Smooth muscle cell (in vitro differentiated cells): ENCODE data around the gene CPSF2. TPM values are rescaled to one million over a fixed set of nuclear protein-coding genes. Genes with fewer than 3 reads are reported as not detected.

Experiments used
- DNase-seq: peaks from one replicate; lab custom pipeline; 2025; ENCODE audit not compliant: unreplicated experiment; lab: John Stamatoyannopoulos, UW
- H2AFZ ChIP-seq: fragments of 200-600 bp; sonication (generic); 2 replicates; pipeline ENCODE4 v1.6.0; 2016; ENCODE audit warnings: antibody characterized with exemption, low read depth, mild to moderate bottlenecking
- H3F3A ChIP-seq: fragments of 200-600 bp; sonication (generic); 2 replicates; pipeline ENCODE4 v1.6.0; 2017; ENCODE audit warnings: antibody characterized with exemption, low read depth
- H3K27ac ChIP-seq: fragments of 200-600 bp; sonication (generic); 2 replicates; pipeline ENCODE4 v1.5.1; 2016; ENCODE audit warnings: low read depth, mild to moderate bottlenecking
- H3K27me3 ChIP-seq: fragments of 200-600 bp; sonication (generic); 2 replicates; pipeline ENCODE4 v1.6.1; 2016; ENCODE audit warnings: low read depth, mild to moderate bottlenecking
- H3K36me3 ChIP-seq: fragments of 200-600 bp; sonication (generic); 2 replicates; pipeline ENCODE4 v1.5.1; 2016; ENCODE audit warnings: low read depth
- H3K4me1 ChIP-seq: fragments of 200-600 bp; sonication (generic); 2 replicates; pipeline ENCODE4 v1.5.1; 2016; ENCODE audit warnings: low read depth
- H3K4me2 ChIP-seq: fragments of 200-600 bp; sonication (generic); 2 replicates; pipeline ENCODE4 v1.6.0; 2016; ENCODE audit warnings: mild to moderate bottlenecking
- H3K4me3 ChIP-seq: fragments of 200-600 bp; sonication (generic); 2 replicates; pipeline ENCODE4 v1.5.1; 2016; ENCODE audit warnings: mild to moderate bottlenecking
- H3K79me2 ChIP-seq: fragments of 200-600 bp; sonication (generic); 2 replicates; pipeline ENCODE4 v1.6.0; 2016; ENCODE audit warnings: low read depth, mild to moderate bottlenecking
- H3K9ac ChIP-seq: fragments of 200-600 bp; sonication (generic); 2 replicates; pipeline ENCODE4 v1.6.0; 2016; ENCODE audit warnings: low read depth
- H3K9me3 ChIP-seq: fragments of 200-600 bp; sonication (generic); replicated peaks from 2 replicates; pipeline ENCODE4 v1.5.1; 2016; ENCODE audit warnings: low read depth
- H4K20me1 ChIP-seq: fragments of 200-600 bp; sonication (generic); 2 replicates; pipeline ENCODE4 v1.6.0; 2016; ENCODE audit warnings: low read depth
- CTCF ChIP-seq: fragments of 200-600 bp; sonication (generic); IDR thresholded peaks from 2 replicates; pipeline ENCODE4 v1.5.1; 2017; ENCODE audit warnings: borderline replicate concordance, mild to moderate bottlenecking, antibody characterized with exemption; ENCODE audit not compliant: insufficient read depth, poor library complexity, severe bottlenecking
- WGBS: methylation state at CpG from one replicate; pipeline ENCODE4 v1.1.7; 2016; ENCODE audit warnings: low lambda C conversion rate; 5-methylcytosine and 5-hydroxymethylcytosine counted together
- polyA plus RNA-seq: library from polyadenylated mRNA; unstranded; fragments of >200 nt; fragmentation: Nextera tagmentation; extraction: Ambion mirVana; gene quantifications from 2 replicates; pipeline ENCODE4 v1.2.1, GENCODE V29; 2016
- total RNA-seq: library from RNA; depleted of rRNA; stranded (reverse); fragments of >200 nt; gene quantifications from 2 replicates; pipeline ENCODE4 v1.2.3, GENCODE V29; 2014

CPSF2 gene
- total and polyA plus RNA-seq, 2 experiments from 2014 or later: 33.2 to 53.7 TPM

- no peak overlapping the region for H3K27ac ChIP-seq
- H3K27me3 ChIP-seq: no peaks in the 10 kb centered on the region
- WGBS: 86% methylated on average over 5 of the region's 5 CpGs
- H3K9me3 ChIP-seq: no peaks in the 10 kb centered on the region
- no peak overlapping the region for H2AFZ ChIP-seq
- H3K9ac ChIP-seq: no peak overlapping the region
- no peaks in the 10 kb centered on the region for H3K36me3 ChIP-seq
- no peak overlapping the region for H3K4me2 ChIP-seq
- H3F3A ChIP-seq: no peaks in the 10 kb centered on the region
- H3K4me3 ChIP-seq: no peak overlapping the region
- H3K4me1 ChIP-seq: no peaks in the 10 kb centered on the region
- TF ChIP-seq CTCF: no peak
- H4K20me1 ChIP-seq: no peaks in the 10 kb centered on the region
- no peak for DNase-seq
- no peaks in the 10 kb centered on the region for H3K79me2 ChIP-seq
Observed at GRCh38 chr14:92215579-92215978, 93.8 kb downstream of the CPSF2 start.

- DNase-seq: no peak
- TF ChIP-seq CTCF: no peak
- Histone ChIP-seq H3K9me3 (no peaks in the 10 kb centered on the region), H4K20me1 (no peaks in the 10 kb centered on the region), H3F3A (no peaks in the 10 kb centered on the region), H3K4me3 (no peak overlapping the region), H3K27ac (no peak overlapping the region), H3K79me2 (no peaks in the 10 kb centered on the region), H3K4me1 (no peaks in the 10 kb centered on the region), H2AFZ (no peak overlapping the region), H3K27me3 (peaks cover 3% of the 10 kb centered on the region), H3K36me3 (no peaks in the 10 kb centered on the region), H3K4me2 (no peak overlapping the region), H3K9ac (no peak overlapping the region)
- 91% methylated on average over 1 of the region's 1 CpG for WGBS
Observed at GRCh38 chr14:92217936-92218335, 96.2 kb downstream of the CPSF2 start.

Other genes with a start within 250 kb of the CPSF2 start
- gene FBLN5, start 174.3 kb upstream of the CPSF2 start, total RNA-seq: 82.1 and 109 TPM in 2 replicates
- 104 and 154 TPM in 2 replicates for gene FBLN5, start 174.3 kb upstream of the CPSF2 start, polyA plus RNA-seq
- gene TRIP11, start 81.9 kb upstream of the CPSF2 start, total RNA-seq: 38.1 and 61.5 TPM in 2 replicates
- gene TRIP11, start 81.9 kb upstream of the CPSF2 start, polyA plus RNA-seq: 30.0 and 45.4 TPM in 2 replicates
- gene ATXN3, start 15.4 kb upstream of the CPSF2 start, total RNA-seq: 21.7 and 52.3 TPM in 2 replicates
- 10.0 and 21.4 TPM in 2 replicates for gene ATXN3, start 15.4 kb upstream of the CPSF2 start, polyA plus RNA-seq
- 369 and 467 TPM in 2 replicates for gene NDUFB1, start 263 bp upstream of the CPSF2 start, total RNA-seq
- gene NDUFB1, start 263 bp upstream of the CPSF2 start, polyA plus RNA-seq: 188 and 219 TPM in 2 replicates
- 0.18 and 0.58 TPM in 2 replicates for gene SLC24A4, start 201.2 kb downstream of the CPSF2 start, total RNA-seq
- gene SLC24A4, start 201.2 kb downstream of the CPSF2 start, polyA plus RNA-seq: 0.04 TPM in 1 of 2 replicates, not detected in the other